GM12875 (cell line): ENCODE results near the gene ISCA2.

Experiments
- H3K4me3 ChIP-seq: one replicate; pipeline ENCODE4 v1.5.1; 2011; ENCODE audit warnings: low read depth, low read length, control low read depth
- CTCF ChIP-seq: IDR thresholded peaks from 2 replicates; pipeline ENCODE4 v1.5.1; 2011; ENCODE audit warnings: low read depth, mild to moderate bottlenecking, control low read depth, inconsistent platforms, low read length, moderate library complexity, borderline replicate concordance; ENCODE audit not compliant: insufficient read depth

ISCA2 gene

GRCh38 chr14:74500417-74501134 is 7.0 kb downstream of the ISCA2 start:
- no peak for TF ChIP-seq CTCF
- no peak overlapping the region for H3K4me3 ChIP-seq

- 0 out of 2 replicates have a peak, but pooled peaks have one; percentile 19 for TF ChIP-seq CTCF
- H3K4me3 ChIP-seq: no peak overlapping the region
Measured at GRCh38 chr14:74501135-74501614, 7.6 kb downstream of the ISCA2 start.

- no peak for TF ChIP-seq CTCF
- no peak overlapping the region for H3K4me3 ChIP-seq
Measured at GRCh38 chr14:74501691-74502090, 8.1 kb downstream of the ISCA2 start.

GRCh38 chr14:74502236-74503019 is 8.9 kb downstream of the ISCA2 start:
- TF ChIP-seq CTCF: peak; percentile 77; the same call in 1 of the 2 replicates
- no peak overlapping the region for H3K4me3 ChIP-seq

GRCh38 chr14:74503291-74503937 is 9.8 kb downstream of the ISCA2 start:
- H3K4me3 ChIP-seq: no peak overlapping the region
- no peak for TF ChIP-seq CTCF

- no peak for TF ChIP-seq CTCF
- no peak overlapping the region for H3K4me3 ChIP-seq
Measured at GRCh38 chr14:74503938-74504335, 10.4 kb downstream of the ISCA2 start.
